GM20000 (cell line): ENCODE data around the gene PARVB.

Source experiments
- DNase-seq: peaks from one replicate; pipeline ENCODE4 v3.0.0; 2012; ENCODE audit warnings: low spot score
- TF ChIP-seq, protein P1 (sequence below): IDR thresholded peaks from 2 replicates; pipeline ENCODE4 v1.5.1; 2012; ENCODE audit warnings: mild to moderate bottlenecking, control low read depth; ENCODE audit errors: extremely low read depth, missing control alignments

Gene PARVB

DNA sequence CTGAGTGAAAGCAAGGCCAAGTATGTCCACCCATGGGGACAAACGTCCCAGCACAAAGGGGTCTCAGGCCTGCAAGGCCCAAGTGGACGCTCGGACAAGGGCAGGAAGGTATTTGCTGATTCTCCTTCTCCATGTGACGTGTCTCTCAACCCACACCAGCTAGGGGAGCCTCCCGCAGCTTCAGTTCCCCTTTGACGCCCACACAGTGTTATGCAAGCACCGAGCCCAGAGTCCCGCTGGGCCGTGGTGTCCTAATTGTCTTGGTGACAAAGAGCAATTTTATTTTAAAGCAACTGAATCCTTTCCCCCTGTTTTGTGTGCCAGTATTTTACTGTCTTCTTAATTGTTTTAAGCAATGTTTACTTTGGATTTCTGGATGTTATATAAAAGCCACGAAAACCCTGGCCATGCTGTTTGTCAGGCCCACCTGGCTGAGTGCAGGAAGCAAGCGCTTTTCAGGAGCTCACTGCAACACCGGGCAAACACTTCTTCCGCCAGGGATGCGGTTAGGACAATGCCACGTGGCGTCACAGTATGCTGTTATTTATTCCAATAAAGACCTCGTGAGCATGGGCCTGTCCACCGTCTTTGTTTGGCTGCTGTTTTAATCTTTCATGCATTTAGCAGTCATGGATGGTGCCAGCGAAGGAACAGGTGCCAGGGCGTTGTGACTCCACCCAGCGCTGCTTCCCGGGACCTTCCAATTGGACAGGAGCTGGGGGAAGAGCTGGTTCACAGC is 148.4 kb downstream of the PARVB start:
- TF ChIP-seq, protein P1, sequence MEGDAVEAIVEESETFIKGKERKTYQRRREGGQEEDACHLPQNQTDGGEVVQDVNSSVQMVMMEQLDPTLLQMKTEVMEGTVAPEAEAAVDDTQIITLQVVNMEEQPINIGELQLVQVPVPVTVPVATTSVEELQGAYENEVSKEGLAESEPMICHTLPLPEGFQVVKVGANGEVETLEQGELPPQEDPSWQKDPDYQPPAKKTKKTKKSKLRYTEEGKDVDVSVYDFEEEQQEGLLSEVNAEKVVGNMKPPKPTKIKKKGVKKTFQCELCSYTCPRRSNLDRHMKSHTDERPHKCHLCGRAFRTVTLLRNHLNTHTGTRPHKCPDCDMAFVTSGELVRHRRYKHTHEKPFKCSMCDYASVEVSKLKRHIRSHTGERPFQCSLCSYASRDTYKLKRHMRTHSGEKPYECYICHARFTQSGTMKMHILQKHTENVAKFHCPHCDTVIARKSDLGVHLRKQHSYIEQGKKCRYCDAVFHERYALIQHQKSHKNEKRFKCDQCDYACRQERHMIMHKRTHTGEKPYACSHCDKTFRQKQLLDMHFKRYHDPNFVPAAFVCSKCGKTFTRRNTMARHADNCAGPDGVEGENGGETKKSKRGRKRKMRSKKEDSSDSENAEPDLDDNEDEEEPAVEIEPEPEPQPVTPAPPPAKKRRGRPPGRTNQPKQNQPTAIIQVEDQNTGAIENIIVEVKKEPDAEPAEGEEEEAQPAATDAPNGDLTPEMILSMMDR: no peak
- peak; percentile 81 for DNase-seq

DNA sequence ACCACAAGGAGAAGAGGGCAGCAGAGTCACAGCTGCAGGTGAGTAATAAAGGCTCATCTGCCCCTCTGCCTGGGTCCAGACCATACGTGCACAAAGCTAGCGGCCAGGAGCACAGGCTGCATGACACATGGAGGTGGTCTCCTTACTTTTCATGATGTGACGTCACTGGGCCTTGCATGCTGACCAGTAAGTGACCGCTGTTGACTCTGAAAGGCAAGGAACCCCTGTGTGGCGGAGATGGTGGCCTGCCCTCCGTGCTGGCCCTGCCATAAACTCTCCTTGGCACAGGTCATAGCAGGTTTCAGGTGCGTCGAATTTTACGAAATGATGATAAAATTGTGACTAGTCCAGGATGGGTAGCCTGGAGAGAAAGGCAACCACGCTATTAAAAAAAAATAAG is 149.1 kb downstream of the PARVB start:
- no peak for DNase-seq
- TF ChIP-seq, protein P1: no peak

- TF ChIP-seq, protein P1: no peak
- DNase-seq: no peak
These were observed 151.6 kb downstream of the PARVB start for GRCh38 chr22:44175676-44176075.

DNA sequence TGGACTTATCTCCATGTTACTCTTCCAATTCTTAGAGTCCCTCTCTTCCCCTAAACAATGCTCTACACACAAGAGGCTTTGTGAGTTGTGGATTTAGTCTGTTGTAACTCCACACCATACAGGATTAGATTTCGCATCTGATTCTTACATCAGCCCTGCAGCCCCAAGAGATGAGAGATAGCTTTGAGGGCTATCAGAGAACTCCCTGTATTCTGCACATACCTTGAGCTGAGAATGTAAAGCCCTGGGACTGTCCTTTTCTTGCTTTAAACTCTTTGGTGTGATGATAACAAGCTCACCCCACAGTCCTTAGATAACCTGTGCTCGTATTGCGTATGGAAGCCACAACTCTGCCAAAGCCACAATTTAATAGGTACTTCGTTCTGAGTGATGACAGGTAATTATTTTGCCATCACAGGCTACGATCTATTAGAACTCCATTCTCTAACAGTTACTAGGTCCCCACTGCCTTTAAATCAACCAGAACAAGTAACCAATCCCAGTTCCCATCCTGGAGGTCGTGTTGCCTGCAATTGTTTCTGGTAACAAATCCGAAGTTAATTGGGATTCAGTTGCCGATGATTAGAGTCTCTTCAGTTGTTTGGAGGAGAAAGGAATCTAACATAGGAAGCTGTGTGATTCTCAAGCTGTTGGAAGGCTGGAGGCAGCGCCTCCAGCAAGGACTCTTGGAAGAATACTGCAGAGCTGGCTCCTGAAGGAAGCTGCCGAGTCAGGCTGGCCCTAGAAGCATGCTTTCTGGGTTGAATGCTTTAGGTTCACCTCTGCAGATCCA is 155.3 kb downstream of the PARVB start:
- TF ChIP-seq, protein P1: no peak
- DNase-seq: no peak

- no peak for DNase-seq
- TF ChIP-seq, protein P1: no peak
These were observed 156.0 kb downstream of the PARVB start for GRCh38 chr22:44179989-44180705.

DNA sequence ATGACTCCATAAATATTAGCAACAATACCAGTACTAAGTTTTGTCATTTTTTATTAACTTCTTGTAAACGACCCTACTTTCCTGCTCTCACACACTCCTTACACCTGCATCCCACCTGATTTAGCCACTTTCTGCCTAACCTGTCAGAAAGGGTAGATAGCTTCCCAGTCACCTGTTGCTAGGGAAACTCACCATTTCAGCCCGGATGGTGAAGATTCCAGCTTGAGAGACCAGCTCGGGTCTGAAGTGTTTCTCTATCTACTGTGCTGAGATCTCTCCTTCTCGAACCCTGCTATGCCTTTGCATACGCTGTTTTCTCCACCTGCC is 156.6 kb downstream of the PARVB start, which contains the start of gene PARVG:
PARVG (plus strand) TSS at position 220 of the 327 bp plus-strand sequence. CDS start 2,405 bp downstream, outside the sequence.
- peak; percentile 83 for DNase-seq
- TF ChIP-seq, protein P1: no peak
